Sigmoid colon (tissue), 4 donors: ENCODE results near the gene SLC12A8.

Experiments used
- EP300 ChIP-seq, 4 donors: sonication (generic); formaldehyde crosslinking; IDR thresholded peaks; one replicate each; pipeline ENCODE4 v1.6.1; 2017; ENCODE audit warnings: antibody characterized with exemption in 4 of 4
- POLR2A ChIP-seq, 2 donors: fragments of 450-650 bp; IDR thresholded peaks; one replicate each; pipeline ENCODE4 v1.6.1; 2016; ENCODE audit warnings: antibody characterized with exemption in 2 of 2, mild to moderate bottlenecking in 2 of 2, moderate library complexity in 2 of 2
- POLR2AphosphoS5 ChIP-seq, 4 donors: sonication (generic); formaldehyde crosslinking; IDR thresholded peaks; one replicate each; pipeline ENCODE4 v1.6.1; 2017; ENCODE audit warnings: antibody characterized with exemption in 4 of 4
- TF ChIP-seq, protein P1 (sequence below), 4 experiments: fragments of 450-650 bp in 3 of 4; fragments of 200-600 bp in 1 of 4; IDR thresholded peaks; one replicate each; pipeline ENCODE4 v1.5.1; 2016 to 2019; ENCODE audit warnings: antibody characterized with exemption in 4 of 4, mild to moderate bottlenecking in 3 of 4, moderate library complexity in 2 of 4

DNA sequence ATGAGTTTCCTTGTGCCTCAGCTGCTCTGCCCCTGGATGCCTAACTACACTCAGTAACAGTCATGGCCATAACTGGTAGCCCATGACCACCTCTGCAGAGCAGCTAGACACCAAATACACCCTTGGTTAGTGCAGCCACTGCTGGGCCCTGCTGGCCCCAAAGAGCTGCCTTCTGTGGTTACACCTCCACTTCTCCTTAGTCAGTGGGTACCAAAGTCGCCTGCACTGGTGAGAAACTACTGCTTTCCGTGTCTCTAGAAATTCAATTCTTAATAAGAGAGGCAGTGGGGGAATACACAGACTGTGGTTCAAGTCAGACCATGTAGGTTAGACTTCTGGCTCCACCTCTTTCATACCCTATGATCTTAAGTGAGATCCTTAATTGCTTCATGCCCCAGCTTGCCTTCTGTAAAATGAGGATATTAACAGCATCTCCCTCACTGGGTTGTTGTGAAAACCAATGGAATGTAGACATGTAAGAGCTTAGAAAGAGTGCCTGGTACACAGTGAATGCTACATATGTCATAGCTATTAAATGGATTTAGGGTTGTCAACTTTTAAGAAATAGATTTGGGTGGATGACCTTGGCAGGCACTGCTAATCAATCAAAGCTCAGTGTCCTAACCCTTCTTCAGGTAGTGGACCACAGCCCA lies 174.9 kb downstream of the SLC12A8 start:
- no peak for TF ChIP-seq POLR2AphosphoS5 (IDR thresholded peaks at IDR 0.05)
- no peak for TF ChIP-seq POLR2A (IDR thresholded peaks at IDR 0.05)
- TF ChIP-seq, protein P1, sequence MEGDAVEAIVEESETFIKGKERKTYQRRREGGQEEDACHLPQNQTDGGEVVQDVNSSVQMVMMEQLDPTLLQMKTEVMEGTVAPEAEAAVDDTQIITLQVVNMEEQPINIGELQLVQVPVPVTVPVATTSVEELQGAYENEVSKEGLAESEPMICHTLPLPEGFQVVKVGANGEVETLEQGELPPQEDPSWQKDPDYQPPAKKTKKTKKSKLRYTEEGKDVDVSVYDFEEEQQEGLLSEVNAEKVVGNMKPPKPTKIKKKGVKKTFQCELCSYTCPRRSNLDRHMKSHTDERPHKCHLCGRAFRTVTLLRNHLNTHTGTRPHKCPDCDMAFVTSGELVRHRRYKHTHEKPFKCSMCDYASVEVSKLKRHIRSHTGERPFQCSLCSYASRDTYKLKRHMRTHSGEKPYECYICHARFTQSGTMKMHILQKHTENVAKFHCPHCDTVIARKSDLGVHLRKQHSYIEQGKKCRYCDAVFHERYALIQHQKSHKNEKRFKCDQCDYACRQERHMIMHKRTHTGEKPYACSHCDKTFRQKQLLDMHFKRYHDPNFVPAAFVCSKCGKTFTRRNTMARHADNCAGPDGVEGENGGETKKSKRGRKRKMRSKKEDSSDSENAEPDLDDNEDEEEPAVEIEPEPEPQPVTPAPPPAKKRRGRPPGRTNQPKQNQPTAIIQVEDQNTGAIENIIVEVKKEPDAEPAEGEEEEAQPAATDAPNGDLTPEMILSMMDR (IDR thresholded peaks at IDR 0.05): no peak
- no peak for TF ChIP-seq EP300 (IDR thresholded peaks at IDR 0.05)
